CD4-positive, alpha-beta T cell (primary cell): ENCODE results near the gene ADAM19. TPM values are rescaled to one million over a fixed set of nuclear protein-coding genes. Genes with fewer than 3 reads are reported as not detected.

Experiments
- ATAC-seq: fragments of 200-7000 bp; cut with Tn5 transposase; one replicate; pipeline ENCODE4 v1.10.0; 2022; ENCODE audit warnings: mild to moderate bottlenecking; ENCODE audit not compliant: poor library complexity
- CTCF ChIA-PET: fragments of 350-600 bp; sonication (Branson Sonifier 250); formaldehyde crosslinking; loops from one replicate; lab custom pipeline; 2021; ENCODE audit warnings: antibody characterized with exemption, inconsistent platforms; lab: Charles Lee
- POLR2A ChIA-PET: fragments of 350-600 bp; sonication (Branson Sonifier 250); formaldehyde crosslinking; loops from one replicate; lab custom pipeline; 2021; ENCODE audit warnings: antibody characterized with exemption, inconsistent platforms; lab: Charles Lee
- DNase-seq, 14 experiments: peaks; one replicate each; pipeline ENCODE4 v3.0.0-alpha.2; 2013 to 2020; ENCODE audit warnings: mixed read lengths in 2 of 14
- H3K27ac ChIP-seq, 2 donors: one replicate each; pipeline versions ENCODE4 v1.5.1 to v1.7.0; 2013; ENCODE audit warnings: low read length in 2 of 2, low read depth in 1 of 2, mild to moderate bottlenecking in 1 of 2
- H3K27me3 ChIP-seq, 2 experiments: 1 replicate in 1 of 2; 2 replicates in 1 of 2; pipeline versions ENCODE4 v1.6.1 to v1.7.0; 2013; ENCODE audit warnings: low read length in 2 of 2, control low read depth in 1 of 2, mild to moderate bottlenecking in 1 of 2, moderate library complexity in 1 of 2; ENCODE audit not compliant: insufficient read depth in 2 of 2, control insufficient read depth in 1 of 2
- H3K36me3 ChIP-seq: one replicate; pipeline ENCODE4 v1.6.1; 2013; ENCODE audit warnings: low read length, control low read depth; ENCODE audit not compliant: insufficient read depth
- H3K4me1 ChIP-seq: one replicate; pipeline ENCODE4 v1.6.1; 2013; ENCODE audit warnings: low read length, control low read depth; ENCODE audit not compliant: insufficient read depth
- H3K4me3 ChIP-seq: one replicate; pipeline ENCODE4 v1.5.1; 2013; ENCODE audit warnings: mild to moderate bottlenecking, low read length, moderate library complexity
- H3K9me3 ChIP-seq, 2 experiments: 1 replicate in 1 of 2; 2 replicates in 1 of 2; pipeline versions ENCODE4 v1.6.1 to v1.7.0; 2013; ENCODE audit warnings: low read length in 2 of 2, mild to moderate bottlenecking in 2 of 2, control low read depth in 1 of 2, moderate library complexity in 1 of 2; ENCODE audit not compliant: control insufficient read depth in 1 of 2, insufficient read depth in 1 of 2
- H3K27ac Mint-ChIP-seq: one replicate; pipeline ENCODE4 v1.8.0; 2020; ENCODE audit warnings: mixed read lengths
- H3K27me3 Mint-ChIP-seq: one replicate; pipeline ENCODE4 v1.8.0; 2021; ENCODE audit warnings: mixed read lengths
- H3K36me3 Mint-ChIP-seq: one replicate; pipeline ENCODE4 v1.8.0; 2021; ENCODE audit warnings: low read depth, mixed read lengths
- H3K4me1 Mint-ChIP-seq: one replicate; pipeline ENCODE4 v1.8.0; 2021; ENCODE audit warnings: low read depth, mixed read lengths
- H3K4me3 Mint-ChIP-seq: one replicate; pipeline ENCODE4 v1.8.0; 2020; ENCODE audit warnings: mild to moderate bottlenecking, mixed read lengths
- H3K9me3 Mint-ChIP-seq: one replicate; pipeline ENCODE4 v1.8.0; 2020; ENCODE audit warnings: mixed read lengths
- CTCF ChIP-seq: fragments of 200-600 bp; IDR thresholded peaks from one replicate; pipeline ENCODE4 v1.8.0; 2022; ENCODE audit warnings: antibody characterized with exemption, mild to moderate bottlenecking
- intact Hi-C, 2 experiments: fragments of 100-400 bp; cut with DNase I in 1 of 2; cut with micrococcal nuclease in 1 of 2; formaldehyde crosslinking; loops; one replicate each; pipeline versions ENCODE4 v1.15.1 to v1.9.0; 2023 to 2025; cut with DNase I, micrococcal nuclease
- total RNA-seq, 174 experiments: library from RNA in 2 of 174; stranded (reverse) in 2 of 174; gene quantifications; one replicate each; pipeline ENCODE4 v1.2.3 and lab custom pipeline; 2021 to 2026

ADAM19 gene
- total RNA-seq, 2 experiments from 2014 or later: 26.7 to 29.1 TPM

GRCh38 chr5:157612581-157612980 is 37.0 kb upstream of the ADAM19 start:
- ATAC-seq (no peak), DNase-seq (no peak)
- Mint-ChIP-seq H3K9me3 (no peaks in the 10 kb centered on the region), H3K27me3 (no peaks in the 10 kb centered on the region), H3K4me3 (no peak overlapping the region), H3K4me1 (peaks cover 50% of the 10 kb centered on the region), H3K36me3 (no peaks in the 10 kb centered on the region), H3K27ac (no peak overlapping the region)
- no peak for TF ChIP-seq CTCF
- CTCF ChIA-PET: interaction anchor here (0.8 kb wide), 1 partner anchor 39 kb away, joined by 3 read pairs; no protein-coding TSS in a partner anchor
- Histone ChIP-seq H3K9me3 (no peaks in the 10 kb centered on the region), H3K27me3 (no peaks in the 10 kb centered on the region), H3K27ac (no peak overlapping the region), H3K4me1 (peaks cover 51% of the 10 kb centered on the region), H3K36me3 (no peaks in the 10 kb centered on the region), H3K4me3 (no peak overlapping the region)
- POLR2A ChIA-PET: no interaction called here
- intact Hi-C loops: no loop called here

GRCh38 chr5:157611571-157612476 is 36.2 kb upstream of the ADAM19 start:
- Histone ChIP-seq H3K27ac (no peak overlapping the region), H3K27me3 (no peaks in the 10 kb centered on the region), H3K4me1 (peaks cover 55% of the 10 kb centered on the region), H3K36me3 (no peaks in the 10 kb centered on the region), H3K4me3 (no peak overlapping the region), H3K9me3 (no peaks in the 10 kb centered on the region)
- Mint-ChIP-seq H3K9me3 (no peaks in the 10 kb centered on the region), H3K4me3 (no peak overlapping the region), H3K4me1 (peaks cover 56% of the 10 kb centered on the region), H3K36me3 (no peaks in the 10 kb centered on the region), H3K27ac (no peak overlapping the region), H3K27me3 (no peaks in the 10 kb centered on the region)
- CTCF ChIA-PET: no interaction called here
- intact Hi-C loops: no loop called here
- DNase-seq (peak in 2 of 14 experiments; percentile 55 to 66), ATAC-seq (no peak)
- TF ChIP-seq CTCF: no peak
- POLR2A ChIA-PET: no interaction called here

- intact Hi-C loops: no loop called here
- no peak overlapping the region for H3K27ac ChIP-seq
Measured at GRCh38 chr5:157610990-157611389, 35.4 kb upstream of the ADAM19 start.

More at GRCh38 chr5:157610990-157611389, 35.4 kb upstream of the ADAM19 start:
- Mint-ChIP-seq H3K4me1 (peaks cover 58% of the 10 kb centered on the region), H3K9me3 (no peaks in the 10 kb centered on the region), H3K4me3 (no peak overlapping the region), H3K27ac (no peak overlapping the region), H3K27me3 (no peaks in the 10 kb centered on the region), H3K36me3 (no peaks in the 10 kb centered on the region)
- ATAC-seq: no peak
- Histone ChIP-seq H3K27me3 (no peaks in the 10 kb centered on the region), H3K4me1 (peaks cover 59% of the 10 kb centered on the region), H3K4me3 (no peak overlapping the region), H3K9me3 (no peaks in the 10 kb centered on the region), H3K36me3 (no peaks in the 10 kb centered on the region)
- no peak for DNase-seq
- ChIA-PET CTCF (interaction anchor here (0.7 kb wide), 1 partner anchor 516 kb away, joined by 4 read pairs; no protein-coding TSS in a partner anchor), POLR2A (no interaction called here)
- no peak for TF ChIP-seq CTCF
